Tibial artery (tissue), 4 donors: ENCODE results near the gene GIMAP8.

Experiments
- DNase-seq, 2 donors: peaks; one replicate each; pipeline ENCODE4 v3.0.0-alpha.2; 2019
- H3K27ac ChIP-seq, 2 donors: fragments of 200-600 bp; sonication (generic) in 1 of 2; 1 replicate in 1 of 2; 2 replicates in 1 of 2; pipeline ENCODE4 v1.5.1; 2018 to 2019; ENCODE audit warnings: mild to moderate bottlenecking in 1 of 2
- H3K27me3 ChIP-seq, 2 donors: fragments of 200-600 bp; sonication (generic) in 1 of 2; one replicate each; pipeline versions ENCODE4 v1.5.1 to v1.6.0; 2016 to 2019
- H3K36me3 ChIP-seq, 3 donors: fragments of 200-600 bp; sonication (generic) in 2 of 3; one replicate each; pipeline ENCODE4 v1.5.1; 2016 to 2019; ENCODE audit warnings: mild to moderate bottlenecking in 2 of 3
- H3K4me1 ChIP-seq, 4 donors: fragments of 200-600 bp; sonication (generic) in 2 of 4; 1 replicate in 3 of 4; 2 replicates in 1 of 4; pipeline ENCODE4 v1.5.1; 2016 to 2019
- H3K4me3 ChIP-seq, 2 donors: fragments of 200-600 bp; sonication (generic) in 1 of 2; 1 replicate in 1 of 2; 2 replicates in 1 of 2; pipeline ENCODE4 v1.5.1; 2018 to 2019; ENCODE audit warnings: mild to moderate bottlenecking in 2 of 2
- H3K9me3 ChIP-seq, 3 donors: fragments of 200-600 bp; sonication (generic) in 1 of 3; one replicate each; pipeline ENCODE4 v1.5.1; 2016 to 2019
- intact Hi-C: fragments of 100-400 bp; cut with DNase I; formaldehyde crosslinking; loops from one replicate; pipeline ENCODE4 v1.15.0; 2023; ENCODE audit warnings: low total_unique reads
- TF ChIP-seq, protein P1 (sequence below), 2 experiments: fragments of 200-600 bp in 1 of 2; fragments of 450-650 bp in 1 of 2; IDR thresholded peaks; one replicate each; pipeline ENCODE4 v1.5.1; 2017 to 2019; ENCODE audit warnings: antibody characterized with exemption in 2 of 2, mild to moderate bottlenecking in 1 of 2, moderate library complexity in 1 of 2

Gene GIMAP8

DNA sequence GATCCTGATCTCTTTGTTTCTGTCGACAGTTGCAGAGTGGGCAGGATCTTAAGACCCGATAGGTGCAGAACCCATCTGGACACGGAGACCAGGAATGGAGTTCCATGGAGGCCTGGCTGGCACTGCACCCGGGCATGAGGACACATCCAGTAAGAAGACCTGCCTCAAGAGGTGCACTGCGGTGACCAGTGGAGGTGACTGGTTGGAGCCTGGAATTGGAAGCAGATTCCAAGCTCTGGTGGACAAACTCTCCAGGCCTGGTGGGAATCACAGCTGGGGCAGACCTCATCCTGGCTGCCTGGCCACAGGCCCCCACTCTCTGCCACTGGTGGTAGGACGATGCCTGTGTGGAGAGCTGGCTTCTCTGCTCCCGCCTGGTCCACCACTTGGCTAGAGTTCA is 40.3 kb upstream of the GIMAP8 start:
- intact Hi-C loops = no loop called here
- DNase-seq = no peak
- Histone ChIP-seq H3K4me3 (no peak overlapping the region), H3K27me3 (no peaks in the 10 kb centered on the region), H3K9me3 (no peaks in the 10 kb centered on the region), H3K36me3 (peaks cover 0 to 50% (median 10%) of the 10 kb centered on the region in 3 donors), H3K4me1 (peaks cover 0 to 15% (median 11%) of the 10 kb centered on the region in 4 donors), H3K27ac (no peak overlapping the region)
- TF ChIP-seq, protein P1, sequence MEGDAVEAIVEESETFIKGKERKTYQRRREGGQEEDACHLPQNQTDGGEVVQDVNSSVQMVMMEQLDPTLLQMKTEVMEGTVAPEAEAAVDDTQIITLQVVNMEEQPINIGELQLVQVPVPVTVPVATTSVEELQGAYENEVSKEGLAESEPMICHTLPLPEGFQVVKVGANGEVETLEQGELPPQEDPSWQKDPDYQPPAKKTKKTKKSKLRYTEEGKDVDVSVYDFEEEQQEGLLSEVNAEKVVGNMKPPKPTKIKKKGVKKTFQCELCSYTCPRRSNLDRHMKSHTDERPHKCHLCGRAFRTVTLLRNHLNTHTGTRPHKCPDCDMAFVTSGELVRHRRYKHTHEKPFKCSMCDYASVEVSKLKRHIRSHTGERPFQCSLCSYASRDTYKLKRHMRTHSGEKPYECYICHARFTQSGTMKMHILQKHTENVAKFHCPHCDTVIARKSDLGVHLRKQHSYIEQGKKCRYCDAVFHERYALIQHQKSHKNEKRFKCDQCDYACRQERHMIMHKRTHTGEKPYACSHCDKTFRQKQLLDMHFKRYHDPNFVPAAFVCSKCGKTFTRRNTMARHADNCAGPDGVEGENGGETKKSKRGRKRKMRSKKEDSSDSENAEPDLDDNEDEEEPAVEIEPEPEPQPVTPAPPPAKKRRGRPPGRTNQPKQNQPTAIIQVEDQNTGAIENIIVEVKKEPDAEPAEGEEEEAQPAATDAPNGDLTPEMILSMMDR (IDR thresholded peaks at IDR 0.05) = no peak

DNA sequence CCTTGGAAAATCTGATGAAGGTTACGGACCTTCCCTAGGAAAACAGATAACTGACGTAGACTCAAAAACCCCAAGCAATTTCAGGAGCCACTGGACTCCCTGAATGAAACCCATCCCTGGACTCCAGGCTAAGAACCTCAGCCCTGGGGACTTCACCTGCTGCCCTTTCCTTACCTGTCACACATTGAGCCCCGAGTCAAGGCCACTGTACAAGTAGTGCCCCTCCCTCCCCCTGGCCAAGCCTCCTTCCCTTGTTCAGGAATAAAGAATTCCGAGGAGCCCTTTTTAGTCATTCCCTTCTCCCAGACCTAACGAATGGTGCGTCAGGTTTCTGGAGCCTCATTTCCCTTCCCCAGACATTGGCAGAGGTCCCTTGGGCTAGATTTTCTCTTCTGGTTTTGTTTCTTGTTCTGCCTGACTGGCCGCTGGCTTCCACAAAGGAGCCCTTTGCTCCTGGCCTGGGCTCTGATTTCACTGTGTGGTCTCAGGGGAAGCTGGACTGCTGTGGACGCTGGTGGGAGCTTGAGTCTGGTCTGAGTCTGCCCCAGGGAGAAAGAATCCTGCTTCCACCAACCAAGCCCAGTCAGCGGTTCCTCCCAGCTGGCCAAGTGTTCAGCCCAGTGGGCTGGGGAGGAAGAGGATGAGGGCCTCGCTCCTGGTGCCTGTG is 39.6 kb upstream of the GIMAP8 start:
- intact Hi-C loops = no loop called here
- H3K9me3 ChIP-seq = no peaks in the 10 kb centered on the region
- no peak for DNase-seq
- H3K36me3 ChIP-seq = peaks cover 0 to 50% (median 10%) of the 10 kb centered on the region in 3 donors
- no peak overlapping the region for H3K27ac ChIP-seq
- no peaks in the 10 kb centered on the region for H3K27me3 ChIP-seq
- TF ChIP-seq, protein P1 (IDR thresholded peaks at IDR 0.05) = no peak
- H3K4me1 ChIP-seq = peaks cover 0 to 13% (median 10%) of the 10 kb centered on the region in 4 donors
- H3K4me3 ChIP-seq = no peak overlapping the region

DNA sequence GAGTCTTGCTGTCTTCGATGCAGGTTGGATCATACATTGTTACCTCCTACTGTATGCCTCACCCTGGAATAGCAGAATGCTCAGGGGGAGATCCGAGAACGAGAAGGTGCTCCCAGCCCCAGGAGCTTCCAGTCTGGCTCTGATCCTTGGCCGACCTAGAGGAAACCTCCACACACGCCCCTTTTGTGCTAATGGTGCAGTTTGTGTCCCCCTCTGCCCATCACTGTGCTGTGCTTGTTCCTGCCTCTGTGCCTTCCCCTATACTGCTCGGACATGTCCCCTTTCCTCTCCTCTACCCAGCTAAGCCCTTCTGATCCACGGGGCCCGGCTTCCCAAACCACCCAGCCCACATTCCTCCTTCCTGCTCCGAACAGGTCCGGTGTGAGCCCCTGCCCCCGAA is 38.8 kb upstream of the GIMAP8 start:
- intact Hi-C loops = no loop called here
- Histone ChIP-seq H3K27ac (no peak overlapping the region), H3K9me3 (no peaks in the 10 kb centered on the region)

DNA sequence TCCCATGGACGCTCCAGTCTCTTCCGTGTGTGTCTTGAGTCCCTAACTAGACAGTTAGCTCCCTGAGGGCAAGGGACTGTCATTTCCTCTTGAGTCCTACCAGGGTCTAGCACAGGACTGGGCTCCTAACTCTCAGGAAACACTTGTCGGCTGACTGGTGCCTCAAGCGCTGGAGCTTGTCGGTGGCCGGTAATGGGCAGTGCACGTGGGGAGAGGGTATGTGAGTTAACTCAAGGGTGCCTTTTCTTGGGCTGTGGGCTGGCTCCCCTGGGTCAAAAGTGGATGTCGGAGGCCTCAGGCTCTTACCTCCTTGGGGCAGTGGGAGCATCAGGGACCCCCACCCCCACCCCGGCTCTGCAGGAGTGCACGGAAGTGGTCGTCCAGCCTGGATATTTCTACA is 38.4 kb upstream of the GIMAP8 start:
- Histone ChIP-seq H3K27me3 (no peaks in the 10 kb centered on the region), H3K4me3 (no peak overlapping the region), H3K4me1 (peaks cover 0 to under 1% (median 0%) of the 10 kb centered on the region in 4 donors), H3K9me3 (no peaks in the 10 kb centered on the region), H3K36me3 (peaks cover 0 to 50% (median 10%) of the 10 kb centered on the region in 3 donors), H3K27ac (no peak overlapping the region)
- intact Hi-C loops = no loop called here
- TF ChIP-seq, protein P1 (IDR thresholded peaks at IDR 0.05) = no peak
- no peak for DNase-seq

More for the DNA sequence above, 38.8 kb upstream of the GIMAP8 start:
- DNase-seq = no peak
- peaks cover 0 to 50% (median 10%) of the 10 kb centered on the region in 3 donors for H3K36me3 ChIP-seq
- TF ChIP-seq, protein P1 (IDR thresholded peaks at IDR 0.05) = no peak
- H3K4me3 ChIP-seq = no peak overlapping the region
- no peaks in the 10 kb centered on the region for H3K27me3 ChIP-seq
- H3K4me1 ChIP-seq = peaks cover 0 to 5% (median 3%) of the 10 kb centered on the region in 4 donors

DNA sequence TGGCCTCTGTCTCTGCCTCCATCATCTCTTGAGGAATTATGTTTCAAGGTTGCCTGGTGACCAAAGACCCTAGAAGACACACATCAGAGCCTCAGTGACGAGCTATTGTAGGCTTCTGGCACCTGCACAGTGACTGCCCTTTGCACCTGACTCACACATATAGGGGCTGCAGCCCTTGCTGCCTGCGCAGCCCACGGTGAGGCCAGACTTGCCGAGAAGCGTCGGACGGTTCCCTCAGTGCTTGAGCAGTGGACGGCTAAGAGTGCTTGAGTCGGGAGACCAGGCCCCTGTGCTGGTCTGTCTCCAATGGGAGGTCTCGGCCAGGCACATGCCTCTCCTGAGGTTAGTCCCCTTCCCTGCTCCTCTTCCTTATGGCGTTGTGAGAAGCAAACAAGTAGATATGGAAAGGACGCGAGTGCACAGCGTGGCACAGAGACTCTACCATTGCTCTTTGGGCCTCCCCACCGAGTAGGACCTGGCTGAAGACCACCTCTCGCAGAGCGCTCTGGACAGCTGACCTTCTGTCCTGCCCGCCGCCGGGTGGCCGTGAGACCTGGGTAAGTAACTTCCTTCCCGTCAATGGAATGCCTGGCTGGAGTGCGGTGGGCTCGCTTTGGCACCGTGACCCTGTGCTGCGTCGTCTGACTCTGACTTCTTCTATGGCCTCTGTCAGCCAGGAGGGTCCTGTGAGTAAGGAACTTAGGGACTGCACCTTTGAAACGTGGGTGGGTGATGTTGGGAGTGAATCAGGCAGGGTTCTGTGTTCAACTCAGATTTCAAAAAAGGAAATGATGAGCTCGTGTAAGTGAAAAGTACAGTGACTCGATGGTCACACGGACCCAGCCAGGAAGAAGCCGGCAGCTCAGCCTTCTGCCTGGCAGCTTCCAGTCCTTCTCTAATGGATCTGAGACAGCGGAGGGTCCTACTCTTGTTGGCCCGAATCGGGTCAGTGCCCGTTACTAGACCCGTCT is 37.6 kb upstream of the GIMAP8 start:
- TF ChIP-seq, protein P1 (IDR thresholded peaks at IDR 0.05) = no peak
- intact Hi-C loops = no loop called here

More for the DNA sequence above, 37.6 kb upstream of the GIMAP8 start:
- no peak overlapping the region for H3K4me3 ChIP-seq
- no peak for DNase-seq
- peaks cover 0 to 44% (median 10%) of the 10 kb centered on the region in 3 donors for H3K36me3 ChIP-seq
- no peaks in the 10 kb centered on the region for H3K27me3 ChIP-seq
- H3K4me1 ChIP-seq = no peaks in the 10 kb centered on the region
- no peaks in the 10 kb centered on the region for H3K9me3 ChIP-seq
- H3K27ac ChIP-seq = no peak overlapping the region
